ENCODE measurements around the gene FKBP1A. TPM values are rescaled to one million over a fixed set of nuclear protein-coding genes. Genes with fewer than 3 reads are reported as not detected.

FKBP1A gene
- total and polyA plus RNA-seq, 5 donors from 2014 or later: 49.1 to 84.3 (median 65.4) TPM

GRCh38 chr20:1327827-1328679, 64.8 kb downstream of the FKBP1A start:
- no peaks in the 10 kb centered on the region for H3K9me3 ChIP-seq (ENCODE audit: control insufficient read depth in 2 of 2, low read length in 2 of 2)
- H3K27ac ChIP-seq (ENCODE audit: insufficient read depth, low read length, poor library complexity, severe bottlenecking): no peak overlapping the region
- no peaks in the 10 kb centered on the region for H3K9me3 Mint-ChIP-seq
- peaks cover 8% of the 10 kb centered on the region for H3K36me3 ChIP-seq (ENCODE audit: control insufficient read depth, insufficient read depth, low read length)
- peaks cover 31% of the 10 kb centered on the region for H3K4me1 ChIP-seq (ENCODE audit: control insufficient read depth, insufficient read depth, low read length, poor library complexity, severe bottlenecking)
- H3K4me3 Mint-ChIP-seq: peak overlapping the region in 3 of 4 donors; percentile 19 to 62 (median 33)
- peaks cover 13 to 40% (median 30%) of the 10 kb centered on the region in 4 donors for H3K4me1 Mint-ChIP-seq
- ATAC-seq (ENCODE audit: low read depth in 2 of 2): no peak
- no peak for DNase-seq
- H3K27ac Mint-ChIP-seq: peak overlapping the region; percentile 52 to 84 (median 75)
- no peak overlapping the region for H3K4me3 ChIP-seq (ENCODE audit: low read depth, low read length)
- H3K27me3 ChIP-seq (ENCODE audit: control insufficient read depth, insufficient read depth, low read length): no peaks in the 10 kb centered on the region
- no peaks in the 10 kb centered on the region for H3K27me3 Mint-ChIP-seq
- peaks cover 15% of the 10 kb centered on the region for H3K36me3 Mint-ChIP-seq

- peak in 1 of 3 donors; percentile 31 for DNase-seq
Observed at GRCh38 chr20:1327241-1327653, 65.6 kb downstream of the FKBP1A start.

GRCh38 chr20:1326031-1326930, 66.6 kb downstream of the FKBP1A start:
- H3K4me3 ChIP-seq (ENCODE audit: low read depth, low read length): peak overlapping the region; percentile 78
- Mint-ChIP-seq H3K9me3 (peaks cover 0 to 2% (median 0%) of the 10 kb centered on the region in 7 donors), H3K27ac (no peak overlapping the region), H3K36me3 (peaks cover 8% of the 10 kb centered on the region), H3K4me1 (peaks cover 13 to 27% (median 24%) of the 10 kb centered on the region in 4 donors), H3K27me3 (no peaks in the 10 kb centered on the region), H3K4me3 (no peak overlapping the region)
- peak overlapping the region; percentile 95 for H3K27ac ChIP-seq (ENCODE audit: insufficient read depth, low read length, poor library complexity, severe bottlenecking)
- H3K36me3 ChIP-seq (ENCODE audit: control insufficient read depth, insufficient read depth, low read length): no peaks in the 10 kb centered on the region
- peaks cover 31% of the 10 kb centered on the region for H3K4me1 ChIP-seq (ENCODE audit: control insufficient read depth, insufficient read depth, low read length, poor library complexity, severe bottlenecking)
- ATAC-seq (ENCODE audit: low read depth in 2 of 2) (no peak), DNase-seq (no peak)
- no peaks in the 10 kb centered on the region for H3K27me3 ChIP-seq (ENCODE audit: control insufficient read depth, insufficient read depth, low read length)
- no peaks in the 10 kb centered on the region for H3K9me3 ChIP-seq (ENCODE audit: control insufficient read depth in 2 of 2, low read length in 2 of 2)

More at GRCh38 chr20:1327241-1327653, 65.6 kb downstream of the FKBP1A start:
- H3K9me3 ChIP-seq (ENCODE audit: control insufficient read depth in 2 of 2, low read length in 2 of 2): no peaks in the 10 kb centered on the region
- no peaks in the 10 kb centered on the region for H3K9me3 Mint-ChIP-seq
- no peaks in the 10 kb centered on the region for H3K27me3 ChIP-seq (ENCODE audit: control insufficient read depth, insufficient read depth, low read length)
- peaks cover 31% of the 10 kb centered on the region for H3K4me1 ChIP-seq (ENCODE audit: control insufficient read depth, insufficient read depth, low read length, poor library complexity, severe bottlenecking)
- peak overlapping the region; percentile 95 for H3K27ac ChIP-seq (ENCODE audit: insufficient read depth, low read length, poor library complexity, severe bottlenecking)
- H3K36me3 Mint-ChIP-seq: peaks cover 14% of the 10 kb centered on the region
- peaks cover 5% of the 10 kb centered on the region for H3K36me3 ChIP-seq (ENCODE audit: control insufficient read depth, insufficient read depth, low read length)
- no peaks in the 10 kb centered on the region for H3K27me3 Mint-ChIP-seq
- peak overlapping the region in 1 of 3 donors; percentile 88 for H3K27ac Mint-ChIP-seq
- peaks cover 13 to 36% (median 29%) of the 10 kb centered on the region in 4 donors for H3K4me1 Mint-ChIP-seq
- H3K4me3 Mint-ChIP-seq: peak overlapping the region in 2 of 4 donors; percentile 26 to 62
- ATAC-seq (ENCODE audit: low read depth in 2 of 2): no peak
- H3K4me3 ChIP-seq (ENCODE audit: low read depth, low read length): no peak overlapping the region

GRCh38 chr20:1325173-1326030, 67.5 kb downstream of the FKBP1A start:
- H3K27me3 ChIP-seq (ENCODE audit: control insufficient read depth, insufficient read depth, low read length): no peaks in the 10 kb centered on the region
- H3K36me3 Mint-ChIP-seq: peaks cover 5% of the 10 kb centered on the region
- peak overlapping the region; percentile 95 for H3K27ac ChIP-seq (ENCODE audit: insufficient read depth, low read length, poor library complexity, severe bottlenecking)
- H3K36me3 ChIP-seq (ENCODE audit: control insufficient read depth, insufficient read depth, low read length): no peaks in the 10 kb centered on the region
- peaks cover 0 to 2% (median 0%) of the 10 kb centered on the region in 7 donors for H3K9me3 Mint-ChIP-seq
- DNase-seq: peak; percentile 98 to 99 (median 99)
- H3K27me3 Mint-ChIP-seq: no peaks in the 10 kb centered on the region
- peaks cover 13 to 21% (median 17%) of the 10 kb centered on the region in 4 donors for H3K4me1 Mint-ChIP-seq
- ATAC-seq (ENCODE audit: low read depth in 2 of 2): peak; percentile 88 to 89
- H3K4me3 Mint-ChIP-seq: no peak overlapping the region
- no peak overlapping the region for H3K27ac Mint-ChIP-seq
- peak overlapping the region; percentile 78 for H3K4me3 ChIP-seq (ENCODE audit: low read depth, low read length)
- H3K4me1 ChIP-seq (ENCODE audit: control insufficient read depth, insufficient read depth, low read length, poor library complexity, severe bottlenecking): peaks cover 31% of the 10 kb centered on the region
- H3K9me3 ChIP-seq (ENCODE audit: control insufficient read depth in 2 of 2, low read length in 2 of 2): no peaks in the 10 kb centered on the region

- Mint-ChIP-seq H3K36me3 (peaks cover 5% of the 10 kb centered on the region), H3K27ac (peak overlapping the region in 1 of 3 donors; percentile 28), H3K4me1 (peaks cover 7 to 17% (median 10%) of the 10 kb centered on the region in 4 donors), H3K27me3 (no peaks in the 10 kb centered on the region), H3K4me3 (no peak overlapping the region), H3K9me3 (peaks cover 0 to 2% (median 0%) of the 10 kb centered on the region in 7 donors)
- Histone ChIP-seq H3K27ac (ENCODE audit: insufficient read depth, low read length, poor library complexity, severe bottlenecking) (peak overlapping the region; percentile 95), H3K4me3 (ENCODE audit: low read depth, low read length) (peak overlapping the region; percentile 70), H3K9me3 (ENCODE audit: control insufficient read depth in 2 of 2, low read length in 2 of 2) (no peaks in the 10 kb centered on the region), H3K27me3 (ENCODE audit: control insufficient read depth, insufficient read depth, low read length) (no peaks in the 10 kb centered on the region), H3K36me3 (ENCODE audit: control insufficient read depth, insufficient read depth, low read length) (no peaks in the 10 kb centered on the region), H3K4me1 (ENCODE audit: control insufficient read depth, insufficient read depth, low read length, poor library complexity, severe bottlenecking) (peaks cover 31% of the 10 kb centered on the region)
- ATAC-seq (ENCODE audit: low read depth in 2 of 2) (no peak), DNase-seq (peak in 1 of 3 donors; percentile 30)
Observed at GRCh38 chr20:1324598-1325172, 68.2 kb downstream of the FKBP1A start.

- H3K4me1 Mint-ChIP-seq: peaks cover under 1 to 13% (median 5%) of the 10 kb centered on the region in 4 donors
- peaks cover 5% of the 10 kb centered on the region for H3K36me3 Mint-ChIP-seq
- no peak overlapping the region for H3K27ac Mint-ChIP-seq
- H3K9me3 Mint-ChIP-seq: peaks cover 0 to 2% (median 0%) of the 10 kb centered on the region in 7 donors
- Histone ChIP-seq H3K27ac (ENCODE audit: insufficient read depth, low read length, poor library complexity, severe bottlenecking) (peak overlapping the region; percentile 95), H3K9me3 (ENCODE audit: control insufficient read depth in 2 of 2, low read length in 2 of 2) (no peaks in the 10 kb centered on the region), H3K36me3 (ENCODE audit: control insufficient read depth, insufficient read depth, low read length) (no peaks in the 10 kb centered on the region), H3K27me3 (ENCODE audit: control insufficient read depth, insufficient read depth, low read length) (no peaks in the 10 kb centered on the region), H3K4me3 (ENCODE audit: low read depth, low read length) (no peak overlapping the region), H3K4me1 (ENCODE audit: control insufficient read depth, insufficient read depth, low read length, poor library complexity, severe bottlenecking) (peaks cover 31% of the 10 kb centered on the region)
- no peaks in the 10 kb centered on the region for H3K27me3 Mint-ChIP-seq
- ATAC-seq (ENCODE audit: low read depth in 2 of 2) (no peak), DNase-seq (no peak)
- H3K4me3 Mint-ChIP-seq: peak overlapping the region in 1 of 4 donors; percentile 46
Observed at GRCh38 chr20:1323830-1324597, 68.8 kb downstream of the FKBP1A start.
